SU-DHL-6 (cell line): Measurements from ENCODE around the gene PTH1R.

Experiments used
- CTCF ChIP-seq: fragments of 200-600 bp; sonication (generic); IDR thresholded peaks from one replicate; pipeline ENCODE4 v1.5.1; 2017; ENCODE audit warnings: antibody characterized with exemption, mild to moderate bottlenecking, low read length, moderate library complexity; ENCODE audit not compliant: insufficient read depth, poor library complexity, severe bottlenecking
- EZH2phosphoT487 ChIP-seq: fragments of 200-600 bp; sonication (generic), shearing (Covaris generic); conservative IDR thresholded peaks from 2 replicates; pipeline ENCODE4 v1.6.1; 2018; ENCODE audit warnings: mild to moderate bottlenecking, antibody characterized with exemption, low read length, moderate library complexity, mixed read lengths

GRCh38 chr3:46895204-46895660, 17.7 kb downstream of the PTH1R start:
- TF ChIP-seq CTCF = peak; percentile 85
- TF ChIP-seq EZH2phosphoT487 = no peak
